ENCODE data around the gene RAB13.
"Not testable (repeated sequence)": the region's sequence is repeated elsewhere in the genome, so short reads cannot be mapped to it uniquely, and the experiment has no call there.

RAB13 gene

GRCh38 chr1:153985941-153986761 lies at the start of gene RAB13:
Gene RAB13, minus strand, starts transcription at chr1:153986339. Its CDS starts 103 bp downstream, at chr1:153986236.
- DNase-seq = peak; percentile 83

DNA sequence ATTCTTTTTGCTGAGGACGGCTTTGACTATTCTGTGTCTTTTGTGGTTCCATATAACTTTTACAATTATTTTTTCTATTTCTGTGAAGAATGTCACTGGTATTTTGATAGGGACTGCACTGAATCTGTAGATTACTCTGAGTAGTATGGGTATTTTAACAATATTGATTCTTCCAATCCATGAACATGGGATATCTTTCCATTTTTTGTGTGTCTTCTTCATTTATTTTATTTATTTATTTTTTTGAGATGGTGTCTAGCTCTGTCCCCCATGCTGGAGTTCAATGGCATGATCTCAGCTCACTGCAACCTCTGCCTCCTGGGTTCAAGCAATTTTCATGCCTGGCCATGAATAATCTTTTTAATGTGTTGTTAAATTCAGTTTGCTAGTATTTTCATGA lies 47.6 kb upstream of the RAB13 start:
- not testable (repeated sequence) for DNase-seq

- DNase-seq = no peak
These were observed 33.8 kb upstream of the RAB13 start for GRCh38 chr1:154019940-154020339.

DNA sequence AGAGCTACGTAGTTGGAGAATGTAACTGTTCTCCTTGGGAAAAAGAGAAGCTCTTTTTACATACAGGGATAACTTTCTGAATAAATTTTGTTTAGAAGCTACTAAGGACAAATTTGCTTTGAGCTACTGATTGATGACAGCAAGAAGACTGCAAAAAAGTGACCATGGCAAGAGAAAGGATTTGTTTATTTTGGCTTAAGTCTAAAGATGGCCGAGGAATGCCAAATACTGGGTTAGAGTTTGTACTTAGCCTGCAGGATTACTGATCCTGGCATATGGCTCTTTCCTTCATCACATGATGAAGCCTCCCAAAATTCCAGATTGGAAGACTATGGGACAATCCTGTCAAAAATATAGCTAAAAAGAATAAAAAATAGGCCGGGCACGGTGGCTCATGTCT lies 33.1 kb upstream of the RAB13 start:
- DNase-seq = no peak

GRCh38 chr1:154014154-154014907 lies 28.2 kb upstream of the RAB13 start:
- DNase-seq = no peak

- DNase-seq = not testable (repeated sequence)
These were observed 26.4 kb upstream of the RAB13 start for GRCh38 chr1:154012543-154012942.

DNA sequence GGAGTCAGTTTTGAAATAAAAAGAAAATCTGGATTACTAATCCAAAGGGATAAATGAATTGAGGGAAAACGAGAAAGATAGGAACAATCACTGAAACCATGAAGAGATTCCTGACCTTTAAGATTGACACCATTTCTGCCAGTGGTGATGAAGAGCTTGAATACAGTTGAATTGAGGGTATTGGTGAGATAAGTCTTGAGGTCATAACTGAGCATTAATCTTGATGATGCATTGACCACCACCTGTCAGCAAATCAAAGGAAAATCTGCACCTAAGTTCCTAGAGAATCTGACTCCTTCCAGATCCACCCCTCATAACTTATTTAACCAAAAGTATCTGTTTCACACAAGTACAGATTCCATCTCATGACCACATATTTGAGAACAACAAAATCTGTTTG lies 26.0 kb upstream of the RAB13 start:
- DNase-seq = no peak

DNA sequence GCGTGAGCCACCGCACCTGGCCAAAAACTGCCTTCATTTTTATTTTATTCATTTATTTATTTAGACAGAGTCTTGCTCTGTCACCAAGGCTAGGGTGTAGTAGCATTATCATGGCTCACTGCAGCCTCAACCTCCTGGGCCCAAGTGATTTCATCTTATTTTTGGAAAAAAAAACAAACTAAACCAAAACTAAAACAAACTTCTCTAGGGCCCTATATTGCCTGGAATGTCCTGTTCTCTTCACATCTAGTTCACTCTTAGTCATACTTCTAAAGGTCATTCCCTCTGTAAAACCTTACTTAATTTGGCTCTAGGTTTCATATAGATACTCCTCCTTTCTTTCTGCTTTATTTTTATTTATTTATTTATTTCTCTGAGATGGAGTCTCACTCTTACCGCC lies 20.0 kb upstream of the RAB13 start:
- DNase-seq = no peak

- no peak for DNase-seq
These were observed 14.3 kb upstream of the RAB13 start for GRCh38 chr1:154000420-154000819.

DNA sequence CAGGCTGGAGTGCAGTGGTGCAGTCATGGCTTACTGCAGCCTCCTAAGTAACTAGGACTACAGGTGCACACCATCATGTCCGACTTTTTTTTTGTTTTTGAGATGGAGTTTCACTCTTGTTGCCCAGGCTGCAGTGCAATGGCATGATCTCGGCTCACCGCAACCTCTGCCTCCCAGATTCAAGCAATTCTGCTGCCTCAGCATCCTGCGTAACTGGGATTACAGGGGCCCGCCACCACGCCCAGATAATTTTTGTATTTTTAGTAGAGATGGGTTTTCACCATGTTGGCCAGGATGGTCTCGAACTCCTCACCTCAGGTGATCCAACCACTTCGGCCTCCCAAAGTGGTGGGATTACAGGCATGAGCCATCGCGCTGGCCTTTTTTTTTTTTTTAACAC lies 10.7 kb upstream of the RAB13 start:
- DNase-seq = not testable (repeated sequence)

- DNase-seq = no peak
These were observed 9.5 kb upstream of the RAB13 start for GRCh38 chr1:153995640-153996039.

GRCh38 chr1:153995202-153995601 lies 9.1 kb upstream of the RAB13 start:
- DNase-seq = no peak

GRCh38 chr1:153991806-153992205 lies 5.7 kb upstream of the RAB13 start:
- no peak for DNase-seq

- no peak for DNase-seq
These were observed 5.1 kb upstream of the RAB13 start for GRCh38 chr1:153991151-153991630.

DNA sequence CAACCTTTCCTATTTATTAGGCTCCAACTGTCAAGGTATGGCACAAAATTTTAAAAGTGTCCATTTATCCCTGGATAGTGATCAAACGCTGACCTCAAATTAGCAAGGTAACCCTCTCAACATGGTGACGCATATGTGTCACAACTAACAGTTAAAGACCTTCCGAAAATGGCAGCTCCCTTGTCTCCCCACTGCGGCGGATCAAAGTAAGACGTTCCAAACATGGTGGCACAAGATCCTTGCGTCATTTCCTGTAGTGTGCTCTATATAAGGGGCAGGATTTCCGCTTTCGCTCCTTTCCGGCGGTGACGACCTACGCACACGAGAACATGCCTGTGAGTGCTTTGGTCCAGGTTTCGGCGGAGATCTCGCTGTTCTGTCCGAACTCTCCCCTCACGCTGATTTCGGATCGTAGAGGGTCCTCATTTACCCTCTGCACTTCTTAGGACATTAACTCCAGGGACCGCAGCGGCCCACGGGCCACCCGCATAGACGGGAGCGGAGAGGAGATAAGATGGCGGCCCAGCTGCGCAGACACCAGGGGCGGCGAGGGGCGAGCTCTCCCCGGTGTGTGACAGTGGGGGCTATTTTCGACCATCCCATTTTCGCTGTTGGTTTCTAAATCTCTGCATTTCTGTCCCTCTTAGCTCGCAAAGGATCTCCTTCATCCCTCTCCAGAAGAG lies 4.5 kb upstream of the RAB13 start, which contains the start of gene RPS27:
Gene RPS27 (plus strand): TSS at position 295 of the 683 bp plus-strand sequence. CDS start 35 bp downstream, at position 330.
- DNase-seq = peak; percentile 99

DNA sequence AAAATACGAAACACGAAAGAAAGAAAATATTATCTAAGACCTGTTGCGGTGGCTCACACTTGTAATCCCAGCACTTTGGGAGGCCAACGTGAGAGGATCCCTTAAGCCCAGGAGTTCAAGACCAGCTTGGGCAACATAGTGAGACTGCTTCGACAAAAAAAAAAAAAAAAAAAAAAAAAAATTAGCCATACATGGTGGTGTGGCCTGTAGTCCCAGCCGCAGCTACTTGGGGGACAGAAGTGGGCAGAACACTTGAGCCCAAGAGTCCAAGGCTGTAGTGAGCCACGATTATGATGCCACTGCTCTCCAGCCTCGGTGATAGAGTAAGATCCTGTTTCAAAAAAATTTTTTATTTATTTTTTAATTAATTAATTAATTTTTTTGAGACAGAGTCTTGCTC lies 1.5 kb upstream of the RAB13 start:
- no peak for DNase-seq

GRCh38 chr1:153985341-153985912 lies 712 bp downstream of the RAB13 start:
- peak; percentile 27 for DNase-seq

DNA sequence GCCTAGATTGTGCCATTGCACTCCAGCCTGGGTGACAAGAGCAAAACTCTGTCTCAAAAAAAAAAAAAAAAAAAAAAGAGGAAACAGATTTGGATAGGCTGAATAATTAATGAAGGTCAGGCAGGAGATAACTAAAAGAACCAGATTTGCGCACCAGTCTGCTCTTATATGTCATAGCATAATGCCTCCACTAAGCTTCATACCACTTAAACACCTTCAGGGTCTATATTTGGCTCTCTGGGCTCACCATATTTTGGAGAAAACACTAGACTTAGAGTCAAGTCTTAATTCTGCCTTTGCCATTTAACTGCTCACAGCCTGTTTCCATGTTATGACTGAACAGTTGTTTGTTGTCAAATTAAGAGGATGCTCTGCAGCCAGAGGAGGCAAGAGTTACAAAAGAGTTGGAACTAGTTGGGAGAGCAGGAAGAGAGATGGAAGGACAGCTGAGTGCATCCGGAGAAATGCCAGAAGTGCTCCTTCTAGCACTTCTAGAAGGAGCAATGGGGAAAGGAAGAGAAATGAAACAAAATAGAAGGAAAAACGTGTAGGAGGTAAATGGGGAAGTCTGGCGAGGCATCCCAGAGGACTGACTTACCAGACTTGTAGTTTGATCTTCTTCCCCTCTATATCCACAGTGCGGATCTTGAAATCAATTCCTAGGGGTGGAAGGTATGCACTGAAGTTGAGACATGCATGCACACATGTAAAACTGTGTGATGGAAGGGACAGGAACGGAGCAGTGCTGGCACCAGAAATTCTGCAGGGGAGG lies 1.8 kb downstream of the RAB13 start:
- no peak for DNase-seq

DNA sequence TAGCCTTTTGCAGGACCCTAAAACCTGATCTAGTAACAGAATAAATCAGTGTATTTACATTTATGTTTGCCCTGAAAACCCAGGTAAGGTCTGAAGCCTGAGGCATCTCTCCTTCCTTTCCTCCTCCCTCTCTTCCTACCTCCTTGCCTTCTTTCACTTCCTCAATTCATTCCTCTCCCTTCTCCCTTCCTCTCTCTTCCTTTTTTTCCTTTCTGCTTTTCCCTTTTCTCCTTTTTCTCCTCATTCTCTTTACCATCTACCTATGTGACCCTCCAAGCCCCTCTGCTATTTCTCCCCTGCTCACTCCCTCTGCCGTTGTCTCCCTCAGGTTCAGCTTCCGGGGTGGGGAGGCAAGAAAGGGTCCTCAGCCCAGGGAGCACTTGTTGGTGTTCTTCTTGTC lies 4.4 kb downstream of the RAB13 start:
- DNase-seq = not testable (repeated sequence)

DNA sequence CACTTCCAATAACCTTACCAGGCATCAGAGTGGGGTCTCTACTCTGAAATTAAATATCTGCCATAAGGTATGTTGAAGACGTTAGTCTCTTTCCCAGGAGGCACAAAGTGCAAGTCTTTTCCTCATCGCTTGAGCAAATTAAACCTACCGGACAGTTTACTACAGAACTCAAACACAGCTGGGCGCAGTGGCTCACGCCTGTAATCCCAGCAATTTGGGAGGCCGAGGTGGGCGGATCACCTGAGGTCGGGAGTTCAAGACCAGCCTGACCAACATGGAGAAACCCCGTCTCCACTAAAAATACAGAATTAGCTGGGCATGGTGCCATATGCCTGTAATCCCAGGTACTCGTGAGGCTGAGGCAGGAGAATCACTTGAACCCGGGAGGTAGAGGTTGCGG lies 7.0 kb downstream of the RAB13 start:
- DNase-seq = not testable (repeated sequence)

DNA sequence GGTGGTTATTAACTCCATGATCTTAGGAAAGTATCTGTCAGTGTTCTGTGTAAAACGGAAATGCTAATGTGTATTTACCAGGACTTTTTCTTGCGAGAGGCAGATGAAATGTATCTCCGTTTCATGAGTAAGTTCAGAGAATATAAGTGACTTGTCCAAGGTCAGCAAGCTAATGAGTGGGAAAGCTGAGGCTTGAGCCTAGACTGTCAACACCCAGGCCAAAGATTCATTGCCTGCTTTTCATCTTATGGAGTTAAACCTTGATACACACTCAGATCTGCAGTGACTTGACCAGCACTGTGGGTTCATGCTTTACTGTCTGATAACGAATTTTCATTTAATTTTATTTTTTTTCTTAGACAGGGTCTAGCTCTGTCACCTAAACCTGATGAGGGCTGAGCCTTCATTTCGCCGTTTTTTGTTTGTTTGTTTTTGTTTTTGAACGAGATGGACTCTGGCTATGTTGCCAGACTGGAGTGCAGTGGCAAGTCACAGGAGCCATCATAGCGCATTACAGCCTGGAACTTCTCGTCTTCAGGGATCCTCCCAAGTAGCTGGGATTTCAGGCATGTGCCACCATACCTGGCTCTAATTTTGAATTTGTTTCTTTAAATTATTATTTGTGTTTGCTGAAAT lies 7.7 kb downstream of the RAB13 start:
- DNase-seq = peak; percentile 35
